CD4-positive, alpha-beta T cell (primary cell): ENCODE measurements around the gene LASP1. TPM values are rescaled to one million over a fixed set of nuclear protein-coding genes. Genes with fewer than 3 reads are reported as not detected.
"Not testable (repeated sequence)": the region's sequence is repeated elsewhere in the genome, so short reads cannot be mapped to it uniquely, and the experiment has no call there.

ENCODE experiments used
- ATAC-seq: fragments of 200-7000 bp; cut with Tn5 transposase; one replicate; pipeline ENCODE4 v1.10.0; 2022; ENCODE audit warnings: mild to moderate bottlenecking; ENCODE audit not compliant: poor library complexity
- CTCF ChIA-PET: fragments of 350-600 bp; sonication (Branson Sonifier 250); formaldehyde crosslinking; loops from one replicate; lab custom pipeline; 2021; ENCODE audit warnings: antibody characterized with exemption, inconsistent platforms; lab: Charles Lee
- POLR2A ChIA-PET: fragments of 350-600 bp; sonication (Branson Sonifier 250); formaldehyde crosslinking; loops from one replicate; lab custom pipeline; 2021; ENCODE audit warnings: antibody characterized with exemption, inconsistent platforms; lab: Charles Lee
- DNase-seq, 14 experiments: peaks; one replicate each; pipeline ENCODE4 v3.0.0-alpha.2; 2013 to 2020; ENCODE audit warnings: mixed read lengths in 2 of 14
- H3K27ac ChIP-seq, 2 donors: one replicate each; pipeline versions ENCODE4 v1.5.1 to v1.7.0; 2013; ENCODE audit warnings: low read length in 2 of 2, low read depth in 1 of 2, mild to moderate bottlenecking in 1 of 2
- H3K27me3 ChIP-seq, 2 experiments: 1 replicate in 1 of 2; 2 replicates in 1 of 2; pipeline versions ENCODE4 v1.6.1 to v1.7.0; 2013; ENCODE audit warnings: low read length in 2 of 2, control low read depth in 1 of 2, mild to moderate bottlenecking in 1 of 2, moderate library complexity in 1 of 2; ENCODE audit not compliant: insufficient read depth in 2 of 2, control insufficient read depth in 1 of 2
- H3K36me3 ChIP-seq: one replicate; pipeline ENCODE4 v1.6.1; 2013; ENCODE audit warnings: low read length, control low read depth; ENCODE audit not compliant: insufficient read depth
- H3K4me1 ChIP-seq: one replicate; pipeline ENCODE4 v1.6.1; 2013; ENCODE audit warnings: low read length, control low read depth; ENCODE audit not compliant: insufficient read depth
- H3K4me3 ChIP-seq: one replicate; pipeline ENCODE4 v1.5.1; 2013; ENCODE audit warnings: mild to moderate bottlenecking, low read length, moderate library complexity
- H3K9me3 ChIP-seq, 2 experiments: 1 replicate in 1 of 2; 2 replicates in 1 of 2; pipeline versions ENCODE4 v1.6.1 to v1.7.0; 2013; ENCODE audit warnings: low read length in 2 of 2, mild to moderate bottlenecking in 2 of 2, control low read depth in 1 of 2, moderate library complexity in 1 of 2; ENCODE audit not compliant: control insufficient read depth in 1 of 2, insufficient read depth in 1 of 2
- H3K27ac Mint-ChIP-seq: one replicate; pipeline ENCODE4 v1.8.0; 2020; ENCODE audit warnings: mixed read lengths
- H3K27me3 Mint-ChIP-seq: one replicate; pipeline ENCODE4 v1.8.0; 2021; ENCODE audit warnings: mixed read lengths
- H3K36me3 Mint-ChIP-seq: one replicate; pipeline ENCODE4 v1.8.0; 2021; ENCODE audit warnings: low read depth, mixed read lengths
- H3K4me1 Mint-ChIP-seq: one replicate; pipeline ENCODE4 v1.8.0; 2021; ENCODE audit warnings: low read depth, mixed read lengths
- H3K4me3 Mint-ChIP-seq: one replicate; pipeline ENCODE4 v1.8.0; 2020; ENCODE audit warnings: mild to moderate bottlenecking, mixed read lengths
- H3K9me3 Mint-ChIP-seq: one replicate; pipeline ENCODE4 v1.8.0; 2020; ENCODE audit warnings: mixed read lengths
- CTCF ChIP-seq: fragments of 200-600 bp; IDR thresholded peaks from one replicate; pipeline ENCODE4 v1.8.0; 2022; ENCODE audit warnings: antibody characterized with exemption, mild to moderate bottlenecking
- intact Hi-C, 2 experiments: fragments of 100-400 bp; cut with DNase I in 1 of 2; cut with micrococcal nuclease in 1 of 2; formaldehyde crosslinking; loops; one replicate each; pipeline versions ENCODE4 v1.15.1 to v1.9.0; 2023 to 2025; cut with DNase I, micrococcal nuclease
- total RNA-seq, 174 experiments: library from RNA in 2 of 174; stranded (reverse) in 2 of 174; gene quantifications; one replicate each; pipeline ENCODE4 v1.2.3 and lab custom pipeline; 2021 to 2026

LASP1 gene
- total RNA-seq, 2 experiments from 2014 or later = 50.1 to 50.5 TPM

GRCh38 chr17:38852771-38853291 is 17.0 kb upstream of the LASP1 start:
- DNase-seq = peak in 4 of 14 experiments; percentile 15 to 79 (median 63)
- no peaks in the 10 kb centered on the region for H3K27me3 Mint-ChIP-seq
- H3K27me3 ChIP-seq = no peaks in the 10 kb centered on the region
- peak overlapping the region; percentile 86 to 92 for H3K27ac ChIP-seq
- peaks cover 62% of the 10 kb centered on the region for H3K36me3 Mint-ChIP-seq
- intact Hi-C loops = loop anchor here (1.0 to 5.0 kb wide), 6 partner anchors 16 to 299 kb away; partner anchors contain the start of genes CWC25 (in 2 of the 2), PIP4K2B (in 1 of the 2) and PLXDC1 (in 1 of the 2)
- no peaks in the 10 kb centered on the region for H3K9me3 ChIP-seq
- H3K9me3 Mint-ChIP-seq = no peaks in the 10 kb centered on the region
- TF ChIP-seq CTCF = no peak
- ChIA-PET CTCF (interaction anchor here (1.7 to 3.0 kb wide), 2 partner anchors 15 to 30 kb away, joined by 3 to 17 read pairs; no protein-coding TSS in a partner anchor), POLR2A (interaction anchor here (0.7 to 3.4 kb wide), 17 partner anchors 8 to 312 kb away, joined by 3 to 154 read pairs (median 8); partner anchors contain the start of genes CWC25, LASP1, MLLT6 and PIP4K2B)
- H3K27ac Mint-ChIP-seq = peak overlapping the region; percentile 96
- H3K4me1 ChIP-seq = peaks cover 29% of the 10 kb centered on the region
- peak; percentile 43 for ATAC-seq
- H3K4me1 Mint-ChIP-seq = peaks cover 39% of the 10 kb centered on the region
- peak overlapping the region; percentile 90 for H3K4me3 Mint-ChIP-seq
- H3K36me3 ChIP-seq = peaks cover 49% of the 10 kb centered on the region
- H3K4me3 ChIP-seq = peak overlapping the region; percentile 67

- Histone ChIP-seq H3K4me1 (peaks cover 29% of the 10 kb centered on the region), H3K9me3 (no peaks in the 10 kb centered on the region), H3K27me3 (no peaks in the 10 kb centered on the region), H3K4me3 (peak within 1 kb of the TSS; percentile 67), H3K36me3 (peaks cover 43% of the 10 kb centered on the region), H3K27ac (peak within 1 kb of the TSS; percentile 86 to 92)
- ChIA-PET POLR2A (interaction anchor here (0.6 to 3.4 kb wide), 38 partner anchors 9 to 346 kb away, joined by 3 to 154 read pairs (median 5); partner anchors contain the start of genes CACNB1, CWC25, FBXO47 and LASP1), CTCF (interaction anchor here (0.5 to 3.0 kb wide), 12 partner anchors 14 to 321 kb away, joined by 3 to 17 read pairs (median 3); partner anchors contain the start of gene CWC25)
- Mint-ChIP-seq H3K4me3 (peak within 1 kb of the TSS; percentile 90), H3K36me3 (peaks cover 54% of the 10 kb centered on the region), H3K4me1 (peaks cover 39% of the 10 kb centered on the region), H3K27ac (peak within 1 kb of the TSS; percentile 96), H3K27me3 (no peaks in the 10 kb centered on the region), H3K9me3 (no peaks in the 10 kb centered on the region)
- DNase-seq = peak; percentile 77 to 97 (median 86)
- peak; percentile 80 for ATAC-seq
- TF ChIP-seq CTCF = no peak
- intact Hi-C loops = loop anchor here (1.0 to 5.0 kb wide), 6 partner anchors 16 to 299 kb away; partner anchors contain the start of genes CWC25 (in 2 of the 2), PIP4K2B (in 1 of the 2) and PLXDC1 (in 1 of the 2)
Measured at GRCh38 chr17:38853292-38854219, 16.3 kb upstream of the LASP1 start, which contains the start of gene RPL23. TSS of gene RPL23 (minus strand) at chr17:38853721. CDS start at chr17:38853710, 11 bp downstream.

GRCh38 chr17:38855101-38855714 is 14.7 kb upstream of the LASP1 start:
- H3K27me3 ChIP-seq, H3K4me3 ChIP-seq, intact Hi-C loops, H3K27ac ChIP-seq, H3K27me3 Mint-ChIP-seq, H3K9me3 ChIP-seq, DNase-seq, ATAC-seq, H3K9me3 Mint-ChIP-seq: not testable (repeated sequence)
- Histone ChIP-seq H3K4me1 (peaks cover 29% of the 10 kb centered on the region), H3K36me3 (peaks cover 26% of the 10 kb centered on the region)
- Mint-ChIP-seq H3K4me1 (peaks cover 38% of the 10 kb centered on the region), H3K36me3 (peaks cover 38% of the 10 kb centered on the region), H3K27ac (peak overlapping the region; percentile 96), H3K4me3 (peak overlapping the region; percentile 51)
- ChIA-PET CTCF (interaction anchor here (2.0 to 3.0 kb wide), 3 partner anchors 13 to 320 kb away, joined by 8 to 17 read pairs (median 10); no protein-coding TSS in a partner anchor), POLR2A (interaction anchor here (1.7 to 3.4 kb wide), 4 partner anchors 14 to 299 kb away, joined by 16 to 154 read pairs (median 37); partner anchors contain the start of genes CWC25 and LASP1)
